Glutamatergic neuron (in vitro differentiated cells): Measurements from ENCODE around the gene TBC1D14. TPM values are rescaled to one million over a fixed set of nuclear protein-coding genes. Genes with fewer than 3 reads are reported as not detected.
A peak's percentile ranks its signal among the peaks of the same experiment; 100 is the strongest.

Experiments used
- DNase-seq: peaks from one replicate; pipeline ENCODE4 v3.0.0; 2022
- H3K27ac Mint-ChIP-seq: one replicate; pipeline ENCODE4 v1.8.0; 2020; ENCODE audit warnings: mild to moderate bottlenecking, mixed read lengths, inconsistent platforms; ENCODE audit not compliant: unreplicated experiment
- H3K27me3 Mint-ChIP-seq: one replicate; pipeline ENCODE4 v1.8.0; 2020; ENCODE audit warnings: mild to moderate bottlenecking, moderate library complexity, mixed read lengths, inconsistent platforms; ENCODE audit not compliant: unreplicated experiment
- H3K36me3 Mint-ChIP-seq: one replicate; pipeline ENCODE4 v1.8.0; 2020; ENCODE audit warnings: mild to moderate bottlenecking, mixed read lengths, inconsistent platforms; ENCODE audit not compliant: unreplicated experiment
- H3K4me1 Mint-ChIP-seq: one replicate; pipeline ENCODE4 v1.8.0; 2020; ENCODE audit warnings: mild to moderate bottlenecking, low read depth, mixed read lengths, inconsistent platforms; ENCODE audit not compliant: unreplicated experiment
- H3K4me3 Mint-ChIP-seq: one replicate; pipeline ENCODE4 v1.8.0; 2020; ENCODE audit warnings: mild to moderate bottlenecking, mixed read lengths, inconsistent platforms; ENCODE audit not compliant: unreplicated experiment
- H3K9me3 Mint-ChIP-seq: one replicate; pipeline ENCODE4 v1.8.0; 2020; ENCODE audit warnings: mild to moderate bottlenecking, moderate library complexity, mixed read lengths, inconsistent platforms; ENCODE audit not compliant: unreplicated experiment
- CTCF ChIP-seq: fragments of 200-600 bp; sonication (generic); IDR thresholded peaks from one replicate; pipeline ENCODE4 v1.5.0; 2021; ENCODE audit not compliant: partially characterized antibody, unreplicated experiment
- total RNA-seq: library from RNA; stranded (reverse); fragmentation: NEBNext Ultra II Directional; extraction: Animal tissue kit (Norgen Biotek cat#: 25700); gene quantifications from one replicate; pipeline ENCODE4 v1.2.1, GENCODE V29; 2021; ENCODE audit not compliant: unreplicated experiment

TBC1D14 gene
- total RNA-seq, 1 donor from 2014 or later: 82.2 TPM

GRCh38 chr4:6962211-6963041 lies 52.8 kb downstream of the TBC1D14 start:
- TF ChIP-seq CTCF: no peak
- H3K27me3 Mint-ChIP-seq: peaks cover 13% of the 10 kb centered on the region
- peak overlapping the region; percentile 59 for H3K4me3 Mint-ChIP-seq
- DNase-seq: no peak
- H3K36me3 Mint-ChIP-seq: no peaks in the 10 kb centered on the region
- H3K9me3 Mint-ChIP-seq: peaks cover 16% of the 10 kb centered on the region
- peak overlapping the region; percentile 93 for H3K27ac Mint-ChIP-seq
- peaks cover 58% of the 10 kb centered on the region for H3K4me1 Mint-ChIP-seq

GRCh38 chr4:6963139-6963611 lies 53.5 kb downstream of the TBC1D14 start:
- DNase-seq: peak; percentile 45
- TF ChIP-seq CTCF: no peak
- Mint-ChIP-seq H3K9me3 (peaks cover 15% of the 10 kb centered on the region), H3K27me3 (peaks cover 11% of the 10 kb centered on the region), H3K27ac (peak overlapping the region; percentile 93), H3K36me3 (no peaks in the 10 kb centered on the region), H3K4me1 (peaks cover 54% of the 10 kb centered on the region), H3K4me3 (no peak overlapping the region)

- Mint-ChIP-seq H3K27ac (no peak overlapping the region), H3K9me3 (peaks cover 15% of the 10 kb centered on the region), H3K4me1 (peaks cover 51% of the 10 kb centered on the region), H3K27me3 (peaks cover 11% of the 10 kb centered on the region), H3K36me3 (no peaks in the 10 kb centered on the region), H3K4me3 (no peak overlapping the region)
- DNase-seq: no peak
- no peak for TF ChIP-seq CTCF
These were observed 55.2 kb downstream of the TBC1D14 start for GRCh38 chr4:6964858-6965257.

GRCh38 chr4:6965329-6965728 lies 55.7 kb downstream of the TBC1D14 start:
- no peaks in the 10 kb centered on the region for H3K36me3 Mint-ChIP-seq
- DNase-seq: no peak
- H3K4me1 Mint-ChIP-seq: peaks cover 54% of the 10 kb centered on the region
- no peak overlapping the region for H3K27ac Mint-ChIP-seq
- no peak for TF ChIP-seq CTCF
- no peak overlapping the region for H3K4me3 Mint-ChIP-seq
- H3K9me3 Mint-ChIP-seq: peaks cover 15% of the 10 kb centered on the region
- H3K27me3 Mint-ChIP-seq: peaks cover 11% of the 10 kb centered on the region

GRCh38 chr4:6967846-6968340 lies 58.3 kb downstream of the TBC1D14 start:
- Mint-ChIP-seq H3K4me3 (no peak overlapping the region), H3K9me3 (peaks cover 6% of the 10 kb centered on the region), H3K27ac (no peak overlapping the region), H3K4me1 (peaks cover 38% of the 10 kb centered on the region), H3K36me3 (no peaks in the 10 kb centered on the region), H3K27me3 (peaks cover 6% of the 10 kb centered on the region)
- DNase-seq: no peak
- TF ChIP-seq CTCF: no peak
